SH-SY5Y (cell line): ENCODE results near the gene TPH2.

Source experiments
- GATA2 ChIP-seq: IDR thresholded peaks from 2 replicates; pipeline ENCODE4 v1.6.1; 2011; ENCODE audit warnings: mild to moderate bottlenecking, low read depth, low read length
- GATA3 ChIP-seq: IDR thresholded peaks from 2 replicates; pipeline ENCODE4 v1.6.1; 2011; ENCODE audit warnings: low read depth, mild to moderate bottlenecking, low read length, moderate library complexity

- no peak for TF ChIP-seq GATA3
- no peak for TF ChIP-seq GATA2
These were observed 72.7 kb downstream of the TPH2 start for GRCh38 chr12:72011374-72011773.
